GM19395 (cell line): Measurements from ENCODE around the gene RING1.
A peak's percentile ranks its signal among the peaks of the same experiment; 100 is the strongest.

Experiments used
- ATAC-seq: cut with Tn5 transposase; IDR thresholded peaks from one replicate; pipeline ENCODE4 v1.9.1; 2021; ENCODE audit warnings: mild to moderate bottlenecking, moderate library complexity; ENCODE audit not compliant: unreplicated experiment

RING1 gene

DNA sequence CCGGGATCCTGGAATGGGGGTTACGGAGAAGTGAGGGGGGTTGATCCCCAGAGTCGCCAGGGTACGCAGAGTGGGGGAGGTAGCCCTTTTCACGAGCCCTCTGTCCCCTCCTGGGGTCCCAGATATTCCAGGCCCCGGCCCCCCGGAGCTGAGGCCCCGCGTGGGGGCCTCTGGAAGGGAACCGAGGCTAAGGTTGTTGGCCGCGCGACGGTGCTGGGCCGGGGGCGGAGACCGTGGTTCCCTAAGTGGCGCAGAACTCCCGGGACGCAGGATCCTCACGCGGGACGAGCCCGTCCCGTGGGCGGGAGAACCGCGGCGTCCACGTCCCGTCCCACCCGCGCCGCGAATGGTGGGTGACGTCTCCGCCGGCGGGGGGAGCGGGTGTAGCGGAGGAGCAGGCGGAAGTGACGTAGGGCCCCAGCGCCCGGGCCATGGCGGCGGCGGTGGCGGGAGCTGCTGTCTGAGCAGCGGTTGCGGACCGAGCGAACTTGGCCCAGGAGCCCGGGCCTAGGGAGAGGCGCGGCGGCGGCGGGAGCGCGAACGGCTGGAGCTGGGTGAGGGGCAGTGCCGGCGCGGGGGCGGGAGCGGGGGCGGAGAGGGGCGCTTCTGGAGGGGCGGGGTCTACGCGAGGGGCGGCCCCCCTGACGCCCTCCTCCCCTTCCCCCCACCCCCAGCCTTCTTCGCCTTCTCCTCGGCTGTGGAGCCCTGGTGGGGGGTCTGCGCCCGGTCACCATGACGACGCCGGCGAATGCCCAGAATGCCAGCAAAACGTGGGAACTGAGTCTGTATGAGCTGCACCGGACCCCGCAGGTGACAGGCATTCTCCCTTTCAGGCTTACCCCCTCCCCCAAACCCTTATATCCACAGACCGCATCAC lies at the start of gene RING1:
RING1 (plus strand) TSS at position 410 of the 877 bp plus-strand sequence; CDS start at position 733, 323 bp downstream.
- peak; percentile 48 for ATAC-seq

DNA sequence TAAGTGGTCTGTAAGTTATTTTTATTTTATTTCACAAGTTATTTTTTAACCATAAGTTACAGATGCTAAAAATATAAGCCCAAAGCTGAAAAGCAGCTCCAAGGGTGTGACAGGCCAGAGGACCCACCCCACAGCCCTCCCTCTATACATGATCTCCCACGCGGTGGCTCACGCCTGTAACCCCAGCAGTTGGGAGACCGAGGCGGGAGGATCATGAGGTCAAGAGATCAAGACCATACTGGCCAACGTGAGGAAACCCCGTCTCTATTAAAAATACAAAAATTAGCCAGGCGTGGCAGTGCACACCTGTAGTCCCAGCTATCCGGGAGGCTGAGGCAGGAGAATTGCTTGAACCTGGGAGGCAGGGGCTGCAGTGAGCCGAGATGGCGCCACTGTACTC lies 48.2 kb upstream of the RING1 start:
- ATAC-seq: no peak

DNA sequence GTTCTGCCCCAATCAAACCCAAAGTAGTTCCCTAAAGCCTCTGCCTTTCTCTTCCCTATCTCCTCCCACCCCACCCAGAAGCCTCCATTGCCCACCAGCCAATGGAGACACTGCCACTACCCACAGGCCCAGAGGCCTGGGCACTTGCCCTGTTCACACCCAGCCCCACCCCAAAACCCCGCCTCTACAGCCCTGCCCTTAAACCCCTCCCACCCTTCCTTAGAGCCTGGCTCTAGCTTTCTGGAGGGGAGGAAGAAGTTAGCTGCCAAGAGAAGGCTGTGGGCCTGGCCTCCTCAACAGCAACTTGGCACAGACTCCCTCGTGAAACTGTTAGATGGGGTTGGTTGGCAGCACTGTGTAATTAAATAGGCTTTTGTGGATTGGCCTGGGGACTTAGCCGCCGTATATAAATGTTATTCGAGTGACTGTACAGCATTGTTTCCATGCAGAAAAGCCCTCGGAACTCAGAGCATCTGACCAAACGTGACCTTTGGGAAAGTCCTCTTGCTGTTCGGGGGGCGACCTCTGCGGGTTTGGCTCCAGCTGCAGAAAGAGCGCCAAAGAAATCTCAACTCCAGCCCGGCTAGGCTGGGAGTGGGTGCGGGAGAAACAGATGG lies 47.5 kb upstream of the RING1 start:
- ATAC-seq: no peak

DNA sequence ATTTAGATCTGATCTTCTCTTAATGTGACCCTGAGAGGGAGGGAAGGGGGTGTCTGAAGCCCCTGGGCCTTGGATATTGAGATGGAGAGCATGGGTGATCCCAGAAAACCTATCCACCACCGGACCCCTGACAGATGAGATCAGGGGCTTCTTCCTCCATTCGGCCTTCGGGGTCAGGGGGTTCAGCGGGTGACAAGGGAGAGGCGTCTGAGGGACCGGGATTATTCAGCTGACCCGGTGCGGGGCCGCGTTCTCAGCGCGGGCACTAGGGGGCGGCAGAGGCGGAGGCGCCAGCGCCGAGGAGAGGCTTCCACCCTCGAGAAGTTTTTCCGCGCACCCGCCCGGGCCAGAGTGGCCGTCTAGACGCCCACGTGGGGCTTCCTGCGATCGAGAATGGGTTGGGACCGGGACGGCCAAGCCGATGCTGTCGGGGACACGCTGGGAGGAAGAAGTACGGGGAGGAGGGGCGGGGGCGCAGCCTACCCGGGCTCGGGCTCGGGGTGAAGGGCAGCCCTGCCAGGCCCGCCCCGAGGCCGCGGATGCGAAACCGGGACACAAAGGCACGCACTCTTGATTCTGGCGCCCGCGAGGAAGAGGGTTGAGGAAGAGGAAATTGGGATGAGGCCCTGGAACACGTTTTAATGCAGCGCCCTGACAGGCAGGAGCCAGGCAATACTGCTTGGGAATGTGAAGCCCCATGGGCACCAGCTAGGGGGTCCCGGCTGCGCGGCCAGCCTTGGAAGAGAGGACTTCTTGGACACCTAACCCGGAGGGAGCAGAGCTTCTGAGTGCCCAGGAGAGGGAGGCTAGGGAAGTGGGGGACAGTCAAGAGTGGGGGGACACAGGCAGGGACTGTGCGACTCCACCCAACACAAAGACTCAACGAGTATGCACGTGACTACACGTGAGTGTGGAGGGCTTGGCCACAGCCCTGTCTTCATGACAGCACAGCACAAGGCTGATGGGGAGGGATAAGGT lies 46.7 kb upstream of the RING1 start:
- ATAC-seq: no peak

DNA sequence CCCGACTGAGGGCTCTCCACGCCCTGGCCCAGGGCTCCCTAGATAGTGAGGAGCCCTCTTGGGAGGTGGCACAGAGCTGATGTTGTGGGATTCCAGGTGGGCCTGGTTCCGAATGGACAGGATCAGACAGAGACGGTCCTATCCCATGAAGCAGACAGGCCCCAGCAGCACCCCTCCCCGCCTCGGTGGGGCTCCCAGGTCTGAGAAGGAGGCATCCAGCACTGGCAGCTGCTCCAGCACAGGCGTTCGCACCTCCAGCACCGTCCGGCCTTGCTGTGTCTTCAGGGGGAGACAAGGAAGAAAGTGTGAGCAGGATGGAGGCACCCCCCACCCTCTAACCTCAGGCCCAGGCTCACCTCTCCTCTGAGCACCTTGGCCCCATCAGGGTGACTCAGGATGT lies 44.8 kb upstream of the RING1 start:
- ATAC-seq: no peak

DNA sequence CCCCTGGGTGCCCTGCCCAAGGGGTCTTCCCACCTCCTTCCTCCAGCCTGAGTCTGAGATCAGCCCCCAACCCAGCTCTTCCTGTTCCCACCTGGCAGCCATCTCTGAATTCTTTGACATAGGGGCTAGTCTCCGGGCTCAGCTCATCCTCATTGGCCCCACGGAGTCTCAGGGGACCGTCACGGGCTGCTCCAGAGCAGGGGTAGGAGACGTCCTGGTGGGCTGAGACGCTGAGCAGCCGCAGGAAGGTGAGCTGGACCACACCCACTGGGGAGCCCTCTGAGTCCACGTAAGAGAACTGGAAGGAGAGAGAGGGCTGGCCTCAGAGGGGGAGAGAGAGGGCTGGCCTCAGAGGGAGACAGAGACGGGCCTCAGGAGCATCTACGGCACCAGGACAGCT lies 44.1 kb upstream of the RING1 start:
- ATAC-seq: no peak

DNA sequence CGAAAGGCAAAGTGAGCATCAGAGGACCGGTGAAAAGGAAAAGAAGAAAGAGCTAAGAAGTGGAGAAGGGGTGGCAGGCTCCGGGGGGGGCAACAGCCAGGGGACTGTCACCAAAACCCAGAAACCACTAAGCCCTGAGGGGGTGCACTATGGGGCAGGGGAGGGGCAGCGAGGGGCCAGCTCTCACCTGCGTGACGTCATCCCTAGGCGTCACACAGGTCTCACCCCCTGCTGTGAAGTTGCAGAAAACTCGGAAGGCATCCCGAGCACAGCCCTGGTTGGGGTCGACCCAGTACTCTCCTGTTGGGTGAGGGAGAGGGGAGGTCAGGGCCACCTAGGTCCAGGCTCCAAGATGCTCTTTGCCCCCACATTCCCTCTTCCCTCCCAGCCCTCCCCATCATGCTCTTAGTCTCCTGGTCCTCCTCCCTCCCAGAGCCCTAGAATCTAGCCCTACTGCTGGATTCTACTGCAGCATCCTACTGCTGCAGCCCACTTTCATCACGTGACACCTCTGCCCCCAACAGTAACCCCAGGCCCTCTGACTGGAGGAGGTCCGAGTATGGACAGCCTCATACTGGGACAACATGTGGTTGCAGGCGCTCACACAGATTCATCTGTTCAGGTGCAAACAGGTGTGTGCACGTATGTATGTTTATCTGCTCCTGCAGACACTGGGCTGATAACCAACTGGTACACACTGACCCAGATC lies 43.5 kb upstream of the RING1 start:
- ATAC-seq: no peak

DNA sequence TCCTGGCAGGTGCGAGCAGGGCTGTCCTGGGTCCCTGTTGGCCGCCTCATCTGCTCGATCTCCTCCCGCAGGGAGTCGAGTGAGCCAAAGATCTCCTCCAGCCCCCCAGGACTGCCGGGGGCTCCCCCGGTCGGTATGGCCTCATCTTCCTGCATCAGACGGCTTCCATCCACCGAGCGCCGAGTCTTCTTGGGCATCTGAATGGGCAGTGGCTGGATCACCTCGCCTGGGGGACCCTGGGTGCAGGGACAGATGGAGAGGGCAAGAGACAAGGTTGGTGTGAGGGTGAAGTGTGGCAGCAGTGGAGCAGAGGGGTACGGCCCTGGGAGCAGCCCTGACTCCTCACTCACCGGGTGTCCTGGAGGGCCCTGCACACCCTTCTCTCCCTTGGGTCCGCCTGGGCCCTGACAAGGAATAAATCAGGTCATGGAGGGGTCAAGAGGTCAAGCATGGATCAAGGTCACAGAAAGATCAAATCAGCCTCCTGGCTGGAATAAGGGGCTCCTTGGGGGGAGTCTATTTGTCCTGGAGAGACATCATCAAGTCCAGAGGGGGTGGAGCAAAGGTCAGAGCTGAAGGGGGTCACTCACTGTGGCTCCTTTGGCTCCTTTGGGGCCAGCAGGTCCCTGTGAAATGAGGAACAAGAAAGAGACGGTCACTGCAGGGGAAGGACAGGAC lies 42.6 kb upstream of the RING1 start:
- no peak for ATAC-seq

DNA sequence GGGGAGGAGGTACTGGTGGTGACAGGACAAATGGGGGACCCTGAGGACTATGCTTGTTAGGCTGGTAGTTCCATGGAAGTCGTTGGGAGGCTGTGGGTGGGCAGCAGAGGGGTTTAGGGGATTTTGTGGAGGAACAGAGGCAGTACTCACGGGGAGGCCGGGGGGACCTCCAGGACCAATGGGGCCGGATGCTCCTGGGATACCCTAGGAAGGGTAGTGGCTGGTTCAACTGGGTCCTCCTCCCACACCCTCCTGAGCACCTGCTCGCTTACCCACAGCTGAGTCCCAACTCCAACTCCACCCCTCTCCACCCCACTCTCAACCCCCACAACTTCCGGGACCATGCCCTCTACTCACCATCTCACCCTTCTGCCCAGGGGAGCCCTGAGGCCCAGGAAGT lies 41.9 kb upstream of the RING1 start:
- no peak for ATAC-seq

DNA sequence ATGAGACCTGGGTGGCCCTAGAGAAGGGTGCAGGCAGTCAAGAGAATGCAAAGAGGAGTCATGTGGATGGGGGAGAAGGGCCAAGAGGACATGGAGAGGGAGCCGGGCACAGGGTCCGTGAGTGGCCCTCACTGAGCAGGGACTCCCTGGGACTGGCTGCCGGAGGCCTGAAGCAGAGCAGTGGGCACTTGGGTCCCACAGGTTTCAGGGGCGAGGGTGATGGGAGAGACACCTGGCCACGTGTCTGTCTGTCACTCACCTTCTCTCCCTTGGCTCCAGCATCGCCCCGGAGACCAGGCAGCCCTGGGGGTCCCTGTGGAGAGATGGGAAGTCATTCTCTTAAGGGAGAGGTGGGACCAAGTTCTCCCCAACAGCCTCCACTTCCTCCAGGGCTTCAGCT lies 41.5 kb upstream of the RING1 start:
- no peak for ATAC-seq

DNA sequence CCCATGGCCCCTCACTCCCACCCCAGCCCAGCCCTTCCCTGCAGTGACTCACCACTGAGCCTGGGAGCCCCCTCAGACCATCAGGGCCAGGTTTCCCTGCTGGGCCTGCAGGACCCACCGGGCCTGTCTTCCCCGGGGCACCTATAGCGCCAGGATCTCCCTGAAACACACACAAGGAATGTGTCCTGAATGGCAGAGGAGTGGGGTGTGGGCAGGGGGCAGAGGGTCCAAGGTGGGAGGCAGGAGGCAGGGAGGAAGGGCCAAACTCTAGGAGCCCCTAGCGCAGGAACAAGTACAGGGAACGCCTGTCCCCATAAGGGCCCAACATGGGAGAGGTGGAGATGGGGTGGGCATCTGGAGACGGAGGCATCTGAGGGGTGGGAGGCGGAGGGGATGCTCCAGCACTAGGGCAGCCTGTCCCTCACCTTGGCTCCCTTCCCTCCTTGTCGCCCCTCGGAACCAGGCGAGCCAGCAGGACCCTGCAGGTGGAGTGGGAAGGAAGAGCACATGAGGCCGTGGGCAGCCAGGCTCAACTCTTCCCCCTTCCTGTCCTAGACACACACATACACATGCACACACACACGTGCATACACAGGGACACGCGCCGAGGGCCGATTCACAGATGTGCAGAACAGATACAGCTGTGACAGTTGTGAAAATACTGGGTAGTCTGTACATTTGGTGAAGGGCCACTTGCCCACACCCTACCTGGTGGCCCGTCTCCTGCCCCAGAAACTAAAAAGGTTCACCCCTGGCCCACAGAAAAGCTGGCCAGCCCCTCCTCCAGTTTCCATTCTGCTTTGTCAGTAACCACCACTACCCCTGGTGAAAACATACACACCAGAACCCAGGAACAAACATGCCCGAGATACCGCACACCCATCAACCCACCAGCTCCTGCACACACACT lies 40.7 kb upstream of the RING1 start:
- ATAC-seq: no peak

DNA sequence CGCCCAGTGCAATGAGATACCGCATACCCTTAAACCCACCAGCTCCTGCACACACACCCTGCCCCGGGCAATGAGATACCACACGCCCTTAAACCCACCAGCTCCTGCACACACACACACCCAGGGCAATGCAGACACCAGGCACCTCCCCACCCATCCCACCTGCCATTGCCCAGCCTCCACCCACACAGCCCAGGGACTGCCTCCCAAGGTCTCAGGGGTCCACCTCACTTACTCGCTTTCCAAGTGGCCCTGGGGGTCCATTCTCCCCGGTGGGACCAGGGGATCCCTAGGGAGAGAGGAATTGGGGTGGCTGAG lies 40.1 kb upstream of the RING1 start:
- no peak for ATAC-seq

DNA sequence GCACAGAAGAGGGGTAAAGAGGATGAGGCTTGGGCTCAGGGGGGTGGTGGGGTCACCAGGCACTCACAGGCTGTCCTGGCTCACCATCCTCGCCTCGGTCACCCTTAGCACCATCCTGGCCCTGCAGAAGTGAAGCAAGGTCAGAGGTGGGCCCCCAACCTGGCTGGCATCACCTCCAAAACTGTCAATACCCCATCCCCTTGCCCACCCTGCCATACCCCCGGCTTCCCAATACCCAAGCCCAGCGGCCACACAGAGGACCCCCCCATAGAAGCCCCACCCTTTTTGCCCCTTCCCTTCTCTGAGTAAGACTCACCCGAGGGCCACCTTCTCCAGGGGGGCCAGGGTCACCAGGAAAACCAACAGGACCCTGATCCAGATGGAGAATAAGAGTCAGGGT lies 39.7 kb upstream of the RING1 start:
- no peak for ATAC-seq

DNA sequence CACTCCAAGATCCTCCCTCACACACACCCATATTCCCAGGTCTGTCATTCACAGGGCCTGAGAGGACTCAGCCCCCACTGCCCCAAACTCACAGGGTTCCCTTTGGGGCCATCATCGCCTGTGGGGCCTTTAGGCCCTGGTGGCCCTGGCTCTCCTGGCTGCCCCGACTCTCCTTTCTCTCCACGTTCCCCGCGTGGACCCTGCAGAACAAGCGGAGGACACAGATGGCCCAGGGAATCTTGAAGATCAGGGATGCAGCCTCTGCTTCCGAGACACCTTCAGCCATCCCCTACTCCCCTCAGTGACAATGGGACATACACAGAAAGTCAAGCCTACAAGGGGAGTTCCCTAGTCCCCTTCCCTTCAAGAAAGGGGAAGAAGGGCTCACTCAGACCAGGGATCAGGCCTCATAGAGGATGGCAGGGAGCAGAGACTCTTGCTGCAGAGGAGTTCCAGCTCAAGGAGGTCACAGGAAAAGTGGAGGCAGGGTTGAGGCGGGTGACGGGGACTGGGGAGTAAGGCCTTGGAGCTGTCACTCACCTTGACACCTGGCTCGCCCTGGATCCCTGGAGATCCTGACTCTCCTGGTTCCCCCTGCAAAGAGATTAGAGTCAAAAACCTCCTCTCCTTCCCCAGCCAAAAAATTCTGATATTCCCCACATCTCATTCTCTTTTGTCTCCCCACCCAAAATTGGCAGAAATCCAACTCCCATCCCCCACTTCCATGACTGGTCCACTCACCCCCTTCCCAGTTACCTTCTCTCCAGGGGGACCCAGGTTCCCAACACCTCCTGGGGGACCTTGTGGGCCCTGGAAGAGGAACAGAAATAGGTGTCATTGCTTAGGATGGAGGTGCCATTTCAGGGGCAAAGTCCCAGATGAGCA lies 38.8 kb upstream of the RING1 start:
- no peak for ATAC-seq

DNA sequence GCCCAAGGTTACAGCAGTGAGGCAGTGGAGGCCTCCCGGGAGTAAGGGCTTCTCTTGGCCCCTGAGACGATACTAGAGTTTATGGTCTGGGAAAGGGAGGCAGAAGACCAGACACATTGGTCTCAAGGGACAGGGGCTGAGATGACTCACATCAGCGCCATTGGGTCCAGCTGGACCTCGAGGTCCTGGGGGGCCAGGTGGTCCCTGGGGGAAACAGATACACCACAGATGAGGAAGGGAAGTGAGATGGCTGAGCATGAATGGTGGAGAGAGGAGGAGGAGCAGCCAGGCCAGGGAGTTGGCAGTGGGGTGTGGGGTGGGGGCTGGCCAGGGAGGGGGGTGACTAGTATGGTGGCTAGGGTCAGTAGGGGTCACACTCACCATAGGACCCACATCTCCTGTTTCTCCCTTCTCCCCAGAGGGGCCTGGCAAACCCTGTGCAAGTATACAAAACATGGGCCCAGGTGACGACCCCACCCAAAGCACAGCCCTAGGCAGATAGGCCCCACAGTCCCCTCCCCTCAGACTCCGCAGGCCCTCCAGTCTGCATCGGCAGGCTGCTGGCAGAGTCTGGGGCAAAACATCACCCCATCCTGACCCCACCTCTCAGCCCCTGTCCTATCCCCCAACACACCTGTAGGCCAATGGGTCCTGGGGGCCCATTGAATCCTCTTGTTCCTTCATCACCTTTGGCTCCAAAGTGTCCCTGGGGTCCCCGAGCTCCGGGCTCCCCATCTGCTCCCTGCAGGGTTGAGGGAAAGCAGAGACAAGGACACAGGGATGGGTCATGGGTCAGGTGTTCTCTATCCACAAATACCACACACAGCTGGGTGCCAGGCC lies 37.9 kb upstream of the RING1 start:
- ATAC-seq: no peak

DNA sequence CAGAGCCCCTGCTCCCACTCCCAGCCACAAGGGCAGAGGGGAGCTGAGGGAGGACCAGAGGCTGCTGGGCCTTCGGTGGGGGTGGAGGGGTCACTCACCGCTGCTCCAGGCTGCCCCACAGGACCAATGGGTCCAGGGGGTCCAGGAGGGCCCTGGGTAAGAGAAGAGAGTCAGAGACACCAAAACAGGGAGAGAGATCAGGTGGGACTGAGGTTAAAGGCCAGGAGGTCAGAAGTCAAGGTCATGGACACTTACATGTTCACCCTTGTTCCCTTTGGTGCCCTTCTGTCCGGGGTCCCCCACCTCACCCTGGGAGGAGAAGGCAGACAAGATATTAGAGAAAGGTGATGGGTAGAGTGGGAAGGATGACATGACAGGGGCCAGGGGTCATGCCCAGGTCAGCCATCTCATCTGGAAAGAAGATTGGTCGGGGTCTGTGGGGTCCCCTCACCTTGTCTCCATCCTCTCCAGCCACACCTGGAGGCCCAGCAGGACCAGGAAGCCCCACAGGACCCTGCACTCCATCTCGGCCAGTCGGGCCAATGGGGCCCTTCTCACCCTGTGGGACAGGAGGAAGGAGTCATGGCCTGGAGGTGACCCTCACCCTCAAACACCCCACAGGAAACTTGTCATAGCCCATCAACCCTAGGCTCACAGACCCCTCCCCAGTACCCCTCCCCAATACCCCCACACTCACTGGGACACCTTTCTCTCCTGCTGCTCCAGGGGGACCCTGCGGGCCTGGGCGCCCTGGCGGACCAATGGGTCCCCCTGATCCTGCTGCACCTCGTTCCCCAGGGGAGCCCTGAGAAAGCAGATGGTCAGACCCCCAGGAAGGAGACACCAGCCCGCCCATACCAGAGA lies 37.1 kb upstream of the RING1 start:
- no peak for ATAC-seq
